Osteoblast (primary cell): Measurements from ENCODE around the gene PPP1R11. TPM values are rescaled to one million over a fixed set of nuclear protein-coding genes. Genes with fewer than 3 reads are reported as not detected.

Experiments used
- DNase-seq: peaks from one replicate; pipeline ENCODE4 v3.0.0; 2011; ENCODE audit warnings: low spot score, mixed read lengths; ENCODE audit not compliant: insufficient read length; ENCODE audit errors: missing footprints
- H2AFZ ChIP-seq: 2 replicates; pipeline ENCODE4 v1.6.0; 2011; ENCODE audit warnings: mild to moderate bottlenecking, low read length
- H3K27ac ChIP-seq: 2 replicates; pipeline ENCODE4 v1.5.1; 2011; ENCODE audit warnings: mild to moderate bottlenecking, low read depth, low read length, moderate library complexity
- H3K27me3 ChIP-seq: 2 replicates; pipeline ENCODE4 v1.6.0; 2012; ENCODE audit warnings: mild to moderate bottlenecking, control low read depth, inconsistent platforms, low read length, moderate library complexity; ENCODE audit not compliant: insufficient read depth
- H3K36me3 ChIP-seq: 2 replicates; pipeline ENCODE4 v1.5.1; 2011; ENCODE audit warnings: mild to moderate bottlenecking, low read length, control low read depth, moderate library complexity; ENCODE audit not compliant: insufficient read depth
- H3K4me1 ChIP-seq: 2 replicates; pipeline ENCODE4 v1.5.1; 2011; ENCODE audit warnings: mild to moderate bottlenecking, low read length, control low read depth, moderate library complexity; ENCODE audit not compliant: insufficient read depth
- H3K4me2 ChIP-seq: 2 replicates; pipeline ENCODE4 v1.6.0; 2011; ENCODE audit warnings: mild to moderate bottlenecking, low read length; ENCODE audit not compliant: insufficient read depth
- H3K4me3 ChIP-seq: fragments of 200-600 bp; sonication (generic); 3 replicates; pipeline ENCODE4 v1.5.1; 2012; ENCODE audit warnings: mild to moderate bottlenecking, low read length, inconsistent platforms; ENCODE audit not compliant: insufficient read depth
- H3K79me2 ChIP-seq: 2 replicates; pipeline ENCODE4 v1.6.0; 2012; ENCODE audit warnings: mild to moderate bottlenecking, low read length, control low read depth, inconsistent platforms; ENCODE audit not compliant: insufficient read depth
- H3K9me3 ChIP-seq: 2 replicates; pipeline ENCODE4 v1.5.1; 2011; ENCODE audit warnings: low read depth, low read length, control low read depth
- H4K20me1 ChIP-seq: 2 replicates; pipeline ENCODE4 v1.6.0; 2012; ENCODE audit warnings: mild to moderate bottlenecking, low read length, control low read depth; ENCODE audit not compliant: insufficient read depth
- CTCF ChIP-seq: IDR thresholded peaks from 2 replicates; pipeline ENCODE4 v1.5.1; 2011; ENCODE audit warnings: mild to moderate bottlenecking, low read depth, low read length, moderate library complexity; ENCODE audit errors: extremely low read depth
- total RNA-seq: library from RNA; depleted of rRNA; stranded (reverse); fragments of >200 nt; gene quantifications from 2 replicates; pipeline ENCODE4 v1.2.3, GENCODE V29; 2012

PPP1R11 gene
- total RNA-seq, 1 donor, result 35.1 TPM

- H3K27me3 ChIP-seq, result peaks cover 47% of the 10 kb centered on the region
- H3K4me2 ChIP-seq, result no peak overlapping the region
- H2AFZ ChIP-seq, result no peak overlapping the region
- H3K27ac ChIP-seq, result no peak overlapping the region
- H3K4me3 ChIP-seq, result no peak overlapping the region
- no peaks in the 10 kb centered on the region for H3K79me2 ChIP-seq
- DNase-seq, result no peak
- no peak for TF ChIP-seq CTCF
- no peaks in the 10 kb centered on the region for H3K9me3 ChIP-seq
- no peaks in the 10 kb centered on the region for H4K20me1 ChIP-seq
- no peaks in the 10 kb centered on the region for H3K36me3 ChIP-seq
- peaks cover 28% of the 10 kb centered on the region for H3K4me1 ChIP-seq
Measured at GRCh38 chr6:30097902-30098768, 31.1 kb downstream of the PPP1R11 start.

GRCh38 chr6:30100154-30100553 is 33.2 kb downstream of the PPP1R11 start:
- no peaks in the 10 kb centered on the region for H3K36me3 ChIP-seq
- H3K9me3 ChIP-seq, result no peaks in the 10 kb centered on the region
- peaks cover 32% of the 10 kb centered on the region for H3K4me1 ChIP-seq
- no peak overlapping the region for H3K4me3 ChIP-seq
- H4K20me1 ChIP-seq, result no peaks in the 10 kb centered on the region
- TF ChIP-seq CTCF, result no peak
- DNase-seq, result no peak
- no peak overlapping the region for H2AFZ ChIP-seq
- H3K27ac ChIP-seq, result no peak overlapping the region
- H3K27me3 ChIP-seq, result peaks cover 43% of the 10 kb centered on the region
- no peaks in the 10 kb centered on the region for H3K79me2 ChIP-seq
- H3K4me2 ChIP-seq, result no peak overlapping the region

GRCh38 chr6:30100585-30101443 is 33.8 kb downstream of the PPP1R11 start:
- no peaks in the 10 kb centered on the region for H3K9me3 ChIP-seq
- H3K27ac ChIP-seq, result no peak overlapping the region
- peaks cover 26% of the 10 kb centered on the region for H3K4me1 ChIP-seq
- H3K79me2 ChIP-seq, result no peaks in the 10 kb centered on the region
- H2AFZ ChIP-seq, result peak overlapping the region; percentile 81
- DNase-seq, result peak; percentile 87
- H3K27me3 ChIP-seq, result peaks cover 43% of the 10 kb centered on the region
- no peak for TF ChIP-seq CTCF
- no peaks in the 10 kb centered on the region for H3K36me3 ChIP-seq
- H3K4me3 ChIP-seq, result peak overlapping the region; percentile 69
- H4K20me1 ChIP-seq, result no peaks in the 10 kb centered on the region
- H3K4me2 ChIP-seq, result peak overlapping the region; percentile 80
